Prostate gland (tissue), 2 donors: ENCODE results near the gene RAB3IL1. TPM values are rescaled to one million over a fixed set of nuclear protein-coding genes. Genes with fewer than 3 reads are reported as not detected.

Source experiments
- DNase-seq: peaks from one replicate; pipeline ENCODE4 v3.0.0-alpha.2; 2019; ENCODE audit warnings: low spot score
- H3K27ac ChIP-seq, 2 donors: fragments of 200-600 bp; sonication (generic); 2 replicates each; pipeline ENCODE4 v1.5.1; 2017 to 2019
- H3K27me3 ChIP-seq: fragments of 200-600 bp; sonication (generic); replicated peaks from 2 replicates; pipeline ENCODE4 v1.5.1; 2019; ENCODE audit not compliant: insufficient read depth
- H3K36me3 ChIP-seq, 2 donors: fragments of 200-600 bp; sonication (generic); 1 replicate in 1 of 2; 2 replicates in 1 of 2; pipeline versions ENCODE4 v1.5.1 to v1.8.1; 2017 to 2019
- H3K4me1 ChIP-seq: fragments of 200-600 bp; sonication (generic); replicated peaks from 2 replicates; pipeline ENCODE4 v1.5.1; 2019
- H3K4me3 ChIP-seq, 2 donors: fragments of 200-600 bp; sonication (generic); 2 replicates each; pipeline ENCODE4 v1.5.1; 2017 to 2019
- H3K9me3 ChIP-seq: fragments of 200-600 bp; sonication (generic); 2 replicates; pipeline ENCODE4 v1.5.1; 2017
- POLR2A ChIP-seq: fragments of 450-650 bp; IDR thresholded peaks from one replicate; pipeline ENCODE4 v1.6.1; 2016; ENCODE audit warnings: antibody characterized with exemption, mild to moderate bottlenecking
- POLR2AphosphoS5 ChIP-seq: sonication (generic); formaldehyde crosslinking; IDR thresholded peaks from one replicate; pipeline ENCODE4 v1.6.1; 2017; ENCODE audit warnings: antibody characterized with exemption
- WGBS: methylation state at CpG from one replicate; pipeline ENCODE4 v1.1.5; 2018; 5-methylcytosine and 5-hydroxymethylcytosine counted together
- intact Hi-C: fragments of 100-400 bp; cut with DNase I; formaldehyde crosslinking; loops from one replicate; pipeline ENCODE4 v1.14.2; 2022
- total RNA-seq, 2 donors: library from RNA; depleted of rRNA; stranded (reverse); fragments of >200 nt; gene quantifications; one replicate each; pipeline ENCODE4 v1.1.0, GENCODE V29; 2016
- TF ChIP-seq, protein P1 (sequence below), 4 experiments: fragments of 200-600 bp in 2 of 4; fragments of 450-650 bp in 2 of 4; sonication (generic) in 2 of 4; IDR thresholded peaks; 1 replicate in 3 of 4; 2 replicates in 1 of 4; pipeline ENCODE4 v1.5.1; 2016 to 2019; ENCODE audit warnings: antibody characterized with exemption in 4 of 4, mild to moderate bottlenecking in 2 of 4, moderate library complexity in 2 of 4

The RAB3IL1 gene
- total RNA-seq, 2 donors from 2014 or later = 3.5 to 53.0 TPM

DNA sequence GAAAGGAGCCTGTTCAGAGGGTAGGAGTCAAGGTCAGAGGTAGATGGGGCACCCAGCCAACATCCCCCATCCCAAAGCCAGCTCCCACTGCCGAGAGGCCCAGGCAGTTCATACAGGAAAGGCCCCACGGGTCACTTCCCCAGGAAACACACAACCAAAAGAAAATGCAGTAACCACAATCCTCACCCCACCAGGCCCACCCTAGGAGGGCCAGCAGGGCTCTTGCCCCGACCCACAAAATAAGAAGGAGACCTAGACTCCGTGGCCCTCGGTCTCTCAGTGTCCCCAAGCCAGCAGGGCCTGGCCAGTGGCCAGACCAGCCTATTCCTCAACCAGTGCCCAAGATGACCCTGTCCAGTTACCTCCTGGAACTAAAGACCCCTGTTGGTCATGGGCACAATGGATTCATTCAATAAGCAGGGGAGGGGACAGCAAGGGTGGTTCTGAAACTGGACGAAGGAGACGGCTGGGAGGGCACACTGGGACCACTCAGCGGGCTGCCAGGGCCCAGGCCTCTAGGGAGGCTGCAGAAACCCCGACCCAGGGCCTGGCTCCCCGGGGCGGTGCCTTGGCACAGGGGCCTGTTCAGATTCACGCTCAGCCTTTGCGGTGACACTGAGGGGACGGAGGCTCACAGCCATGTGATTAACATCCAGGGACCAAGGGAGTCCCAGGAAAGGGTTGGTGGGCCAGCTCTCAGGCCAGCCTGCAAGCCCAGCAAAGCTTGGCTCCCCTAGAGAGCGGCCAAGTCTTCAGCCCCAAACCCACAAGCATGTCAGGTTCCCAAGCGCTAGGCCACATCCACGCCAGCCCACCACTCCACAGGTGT is 5.5 kb downstream of the RAB3IL1 start:
- H3K36me3 ChIP-seq = no peaks in the 10 kb centered on the region
- H3K9me3 ChIP-seq = no peaks in the 10 kb centered on the region
- intact Hi-C loops = no loop called here
- H3K27me3 ChIP-seq = no peaks in the 10 kb centered on the region
- WGBS = 84% methylated on average over 16 of the region's 17 CpGs
- no peak overlapping the region for H3K27ac ChIP-seq
- H3K4me3 ChIP-seq = no peak overlapping the region
- no peaks in the 10 kb centered on the region for H3K4me1 ChIP-seq
- no peak for DNase-seq
- TF ChIP-seq, protein P1, sequence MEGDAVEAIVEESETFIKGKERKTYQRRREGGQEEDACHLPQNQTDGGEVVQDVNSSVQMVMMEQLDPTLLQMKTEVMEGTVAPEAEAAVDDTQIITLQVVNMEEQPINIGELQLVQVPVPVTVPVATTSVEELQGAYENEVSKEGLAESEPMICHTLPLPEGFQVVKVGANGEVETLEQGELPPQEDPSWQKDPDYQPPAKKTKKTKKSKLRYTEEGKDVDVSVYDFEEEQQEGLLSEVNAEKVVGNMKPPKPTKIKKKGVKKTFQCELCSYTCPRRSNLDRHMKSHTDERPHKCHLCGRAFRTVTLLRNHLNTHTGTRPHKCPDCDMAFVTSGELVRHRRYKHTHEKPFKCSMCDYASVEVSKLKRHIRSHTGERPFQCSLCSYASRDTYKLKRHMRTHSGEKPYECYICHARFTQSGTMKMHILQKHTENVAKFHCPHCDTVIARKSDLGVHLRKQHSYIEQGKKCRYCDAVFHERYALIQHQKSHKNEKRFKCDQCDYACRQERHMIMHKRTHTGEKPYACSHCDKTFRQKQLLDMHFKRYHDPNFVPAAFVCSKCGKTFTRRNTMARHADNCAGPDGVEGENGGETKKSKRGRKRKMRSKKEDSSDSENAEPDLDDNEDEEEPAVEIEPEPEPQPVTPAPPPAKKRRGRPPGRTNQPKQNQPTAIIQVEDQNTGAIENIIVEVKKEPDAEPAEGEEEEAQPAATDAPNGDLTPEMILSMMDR (IDR thresholded peaks at IDR 0.05) = no peak
- TF ChIP-seq POLR2A (no peak), POLR2AphosphoS5 (no peak)

DNA sequence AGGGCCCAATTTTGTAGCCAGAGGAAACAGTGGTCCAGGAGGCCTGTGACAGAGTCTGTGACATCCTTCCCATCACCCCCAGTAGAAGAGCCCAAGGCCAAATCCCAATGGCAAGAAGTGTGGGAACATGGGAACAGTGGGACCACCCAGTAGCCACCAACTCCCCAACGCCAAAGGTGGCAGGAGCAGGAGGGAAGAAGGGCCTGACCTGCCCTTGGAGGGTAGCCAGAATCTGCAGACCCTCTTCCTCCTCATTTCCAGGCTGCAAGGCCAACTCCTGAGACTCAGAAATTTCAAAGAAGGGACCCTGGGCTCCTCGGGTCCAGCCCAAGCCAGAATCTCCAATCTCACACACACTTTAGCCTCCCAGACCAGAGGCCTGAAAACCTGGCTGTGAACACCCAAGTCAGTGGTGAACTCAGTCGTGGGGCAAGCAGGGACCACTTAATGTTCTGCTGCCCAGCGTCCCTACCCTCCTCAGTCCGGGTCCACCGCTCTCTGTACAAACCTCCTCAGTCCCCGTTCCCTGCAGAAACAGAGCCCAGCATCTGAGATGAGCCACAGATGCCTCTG is 6.2 kb downstream of the RAB3IL1 start:
- Histone ChIP-seq H3K9me3 (no peaks in the 10 kb centered on the region), H3K27ac (no peak overlapping the region), H3K4me1 (no peaks in the 10 kb centered on the region), H3K36me3 (no peaks in the 10 kb centered on the region), H3K27me3 (no peaks in the 10 kb centered on the region), H3K4me3 (no peak overlapping the region)
- no peak for DNase-seq
- intact Hi-C loops = no loop called here
- 86% methylated on average over 7 of the region's 7 CpGs for WGBS
- TF ChIP-seq, protein P1 (IDR thresholded peaks at IDR 0.05) = no peak
- no peak for TF ChIP-seq POLR2AphosphoS5
- no peak for TF ChIP-seq POLR2A

DNA sequence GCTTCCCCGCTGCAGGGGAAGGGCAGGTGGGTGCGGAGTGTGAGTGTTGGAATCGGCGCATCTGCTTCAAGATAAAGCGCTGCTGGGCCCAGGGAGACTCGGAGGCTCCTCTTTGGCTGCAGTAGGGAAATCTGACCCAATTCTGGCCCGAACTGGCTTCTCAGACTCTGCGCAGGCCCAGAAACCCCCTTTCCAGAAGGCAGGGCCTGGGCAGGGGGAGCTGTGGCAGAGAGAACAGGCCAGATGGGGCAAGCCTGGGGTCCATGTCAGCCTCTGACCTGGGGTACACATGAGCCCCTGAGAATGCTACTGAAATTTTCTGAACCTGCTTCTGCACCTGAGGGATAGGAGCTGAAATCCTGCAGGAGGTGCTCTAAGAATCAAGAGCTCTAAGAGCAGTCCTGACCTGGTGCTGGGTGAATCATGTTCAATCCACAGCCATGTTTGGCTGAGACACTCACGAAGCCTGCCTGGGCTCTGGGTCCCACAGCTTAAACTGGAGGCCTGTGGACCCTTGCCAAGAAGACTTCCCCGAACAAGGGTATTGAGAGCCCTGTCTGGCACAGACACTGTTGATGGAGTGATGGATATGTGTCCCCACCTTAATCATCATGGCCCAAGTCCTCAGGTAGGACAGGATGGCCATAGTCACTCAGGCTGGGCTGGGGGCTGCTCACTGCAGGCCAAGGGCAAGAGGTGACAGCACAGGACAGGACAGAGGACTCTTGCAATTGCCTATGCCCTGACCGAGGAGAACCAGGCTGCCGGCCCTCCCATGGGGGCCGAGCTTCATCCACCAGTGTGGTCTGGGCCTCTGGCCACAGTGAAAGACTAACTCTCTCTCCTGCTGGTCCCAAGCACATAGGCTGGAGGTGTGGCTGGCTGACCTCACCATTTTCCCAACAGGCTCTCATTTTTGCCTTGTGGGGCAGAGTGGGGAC is 6.9 kb downstream of the RAB3IL1 start:
- 80% methylated on average over 13 of the region's 13 CpGs for WGBS
- no peaks in the 10 kb centered on the region for H3K4me1 ChIP-seq
- H3K36me3 ChIP-seq = no peaks in the 10 kb centered on the region
- intact Hi-C loops = no loop called here
- DNase-seq = no peak
- no peaks in the 10 kb centered on the region for H3K27me3 ChIP-seq
- TF ChIP-seq POLR2AphosphoS5 (no peak), POLR2A (no peak)
- TF ChIP-seq, protein P1 (IDR thresholded peaks at IDR 0.05) = no peak
- H3K9me3 ChIP-seq = no peaks in the 10 kb centered on the region
- no peak overlapping the region for H3K4me3 ChIP-seq
- no peak overlapping the region for H3K27ac ChIP-seq

DNA sequence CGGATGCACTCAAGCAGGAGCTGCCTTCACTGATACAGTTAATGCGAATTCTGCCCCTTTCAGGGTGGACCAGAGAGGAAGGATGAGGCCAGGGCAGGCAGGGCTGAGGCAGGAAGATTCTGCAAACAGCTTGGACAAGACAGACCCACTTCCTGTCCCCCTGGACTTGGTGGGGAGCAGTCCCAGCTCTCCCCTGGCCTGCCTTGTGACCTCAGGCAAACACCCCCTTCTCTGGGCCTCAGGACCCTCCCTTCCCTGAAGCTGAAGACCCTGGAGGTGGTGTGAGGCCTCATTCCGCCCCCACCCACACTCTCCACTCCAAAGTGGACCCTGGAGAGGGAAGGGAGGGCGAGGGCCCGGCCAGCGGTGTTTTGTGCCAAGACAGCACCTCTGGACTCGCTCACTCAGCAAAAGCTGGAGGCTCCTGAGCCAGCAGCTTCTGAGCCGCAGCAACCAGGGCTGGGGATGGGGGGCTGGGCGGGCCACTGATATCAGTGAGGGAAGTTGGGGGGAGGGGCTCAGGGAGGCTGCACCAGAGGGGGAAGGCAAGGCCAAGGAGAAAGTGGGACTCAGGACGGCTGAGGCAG is 8.5 kb downstream of the RAB3IL1 start:
- intact Hi-C loops = no loop called here
- no peaks in the 10 kb centered on the region for H3K36me3 ChIP-seq
- no peaks in the 10 kb centered on the region for H3K4me1 ChIP-seq
- H3K27ac ChIP-seq = no peak overlapping the region
- H3K9me3 ChIP-seq = no peaks in the 10 kb centered on the region
- no peak for DNase-seq
- 66% methylated on average over 10 of the region's 10 CpGs for WGBS
- no peak for TF ChIP-seq POLR2A
- TF ChIP-seq, protein P1 (IDR thresholded peaks at IDR 0.05) = no peak
- TF ChIP-seq POLR2AphosphoS5 = no peak
- no peak overlapping the region for H3K4me3 ChIP-seq
- no peaks in the 10 kb centered on the region for H3K27me3 ChIP-seq
